Lung (tissue), 12 donors: ENCODE results near the gene WDR64. TPM values are rescaled to one million over a fixed set of nuclear protein-coding genes. Genes with fewer than 3 reads are reported as not detected.

Source experiments
- ATAC-seq: fragments of 200-7000 bp; cut with Tn5 transposase; one replicate; pipeline ENCODE4 v1.9.1; 2020; ENCODE audit warnings: moderate number of reproducible peaks; ENCODE audit not compliant: insufficient read depth, low FRiP score
- DNase-seq, 3 donors: peaks; one replicate each; pipeline ENCODE4 v3.0.0-alpha.2; 2013 to 2017
- H3K27ac ChIP-seq, 2 donors: one replicate each; pipeline ENCODE4 v1.5.1; 2013; ENCODE audit warnings: mild to moderate bottlenecking in 2 of 2, moderate library complexity in 2 of 2, control low read depth in 1 of 2, inconsistent platforms in 1 of 2, low read depth in 1 of 2, low read length in 1 of 2
- H3K27me3 ChIP-seq, 3 donors: one replicate each; pipeline ENCODE4 v1.5.1; 2013; ENCODE audit warnings: low read length in 2 of 3; ENCODE audit not compliant: control insufficient read depth in 3 of 3, insufficient read depth in 3 of 3
- H3K36me3 ChIP-seq, 4 donors: one replicate each; pipeline ENCODE4 v1.5.1; 2013; ENCODE audit warnings: low read length in 4 of 4, mild to moderate bottlenecking in 1 of 4, moderate library complexity in 1 of 4; ENCODE audit not compliant: control insufficient read depth in 4 of 4, insufficient read depth in 4 of 4
- H3K4me1 ChIP-seq, 5 donors: one replicate each; pipeline ENCODE4 v1.5.1; 2013; ENCODE audit warnings: low read length in 5 of 5, mild to moderate bottlenecking in 2 of 5, moderate library complexity in 1 of 5; ENCODE audit not compliant: control insufficient read depth in 5 of 5, insufficient read depth in 5 of 5
- H3K4me3 ChIP-seq: one replicate; pipeline ENCODE4 v1.5.1; 2013; ENCODE audit warnings: mild to moderate bottlenecking, control low read depth, moderate library complexity
- H3K9ac ChIP-seq, 2 donors: one replicate each; pipeline ENCODE4 v1.5.1; 2013; ENCODE audit warnings: low read length in 2 of 2, control low read depth in 1 of 2; ENCODE audit not compliant: insufficient read depth in 1 of 2
- H3K9me3 ChIP-seq, 4 donors: one replicate each; pipeline ENCODE4 v1.5.1; 2013; ENCODE audit warnings: low read length in 3 of 4, mild to moderate bottlenecking in 1 of 4, moderate library complexity in 1 of 4; ENCODE audit not compliant: control insufficient read depth in 4 of 4, insufficient read depth in 3 of 4
- CTCF ChIP-seq: IDR thresholded peaks from 2 replicates; pipeline ENCODE4 v1.5.1; 2012; ENCODE audit warnings: mild to moderate bottlenecking; ENCODE audit errors: control extremely low read depth, extremely low read depth
- WGBS, 2 donors: extraction: QIAGEN DNeasy Blood & Tissue Kit; methylation state at CpG; one replicate each; pipeline ENCODE4 v1.1.7; 2013; 5-methylcytosine and 5-hydroxymethylcytosine counted together
- polyA plus RNA-seq, 2 donors: library from polyadenylated mRNA; stranded (reverse); fragments of 200-250 nt; gene quantifications; one replicate each; pipeline ENCODE4 v1.2.1, GENCODE V29; 2013
- total RNA-seq, 2 donors: library from RNA; depleted of rRNA in 1 of 2; stranded (reverse); fragments of >200 nt in 1 of 2; gene quantifications; one replicate each; pipeline ENCODE4 v1.2.1, GENCODE V29; 2014 to 2021
- donor health status: control.
- donor health status: control.
- donor health status: Bipolar disorder and iron deficiency.
- donor health status: healthy.
- donor health status: DM: yes; HTN: yes; CAD: no.

The WDR64 gene
- total and polyA plus RNA-seq, 4 donors: not detected

- TF ChIP-seq CTCF: no peak
- DNase-seq (no peak), ATAC-seq (no peak)
- Histone ChIP-seq H3K9me3 (no peaks in the 10 kb centered on the region), H3K27ac (no peak overlapping the region), H3K27me3 (no peaks in the 10 kb centered on the region), H3K36me3 (peaks cover 0 to 15% (median 6%) of the 10 kb centered on the region in 4 donors), H3K4me1 (peaks cover 0 to 17% (median 13%) of the 10 kb centered on the region in 5 donors), H3K9ac (no peak overlapping the region), H3K4me3 (no peak overlapping the region)
- WGBS, 2 donors: 82 to 83% methylated on average over 4 of the region's 4 CpGs
Observed at GRCh38 chr1:241635556-241636152, 16.4 kb upstream of the WDR64 start.

- Histone ChIP-seq H3K9me3 (no peaks in the 10 kb centered on the region), H3K4me1 (peaks cover 0 to 17% (median 11%) of the 10 kb centered on the region in 5 donors), H3K4me3 (no peak overlapping the region), H3K27ac (no peak overlapping the region), H3K9ac (no peak overlapping the region), H3K36me3 (peaks cover 0 to 15% (median 6%) of the 10 kb centered on the region in 4 donors), H3K27me3 (no peaks in the 10 kb centered on the region)
- DNase-seq (peak in 2 of 3 donors; percentile 25 to 52), ATAC-seq (no peak)
- WGBS, 2 donors: 81 to 82% methylated on average over 1 of the region's 1 CpG
- TF ChIP-seq CTCF: no peak
Observed at GRCh38 chr1:241636291-241636690, 15.8 kb upstream of the WDR64 start.

- H3K4me3 ChIP-seq: no peak overlapping the region
- H3K36me3 ChIP-seq: peaks cover 0 to 15% (median 6%) of the 10 kb centered on the region in 4 donors
- peaks cover 0 to 17% (median 11%) of the 10 kb centered on the region in 5 donors for H3K4me1 ChIP-seq
- no peaks in the 10 kb centered on the region for H3K27me3 ChIP-seq
- no peak for TF ChIP-seq CTCF
- H3K9ac ChIP-seq: no peak overlapping the region
- H3K27ac ChIP-seq: no peak overlapping the region
- no peak for DNase-seq
- H3K9me3 ChIP-seq: no peaks in the 10 kb centered on the region
- ATAC-seq: no peak
Observed at GRCh38 chr1:241637046-241637590, 15.0 kb upstream of the WDR64 start.
